Gastrocnemius medialis (tissue), 4 donors: ENCODE measurements around the gene MECP2.

Experiments used
- POLR2A ChIP-seq, 2 donors: fragments of 450-650 bp; IDR thresholded peaks; one replicate each; pipeline ENCODE4 v1.6.1; 2017; ENCODE audit warnings: antibody characterized with exemption in 2 of 2, mild to moderate bottlenecking in 2 of 2, moderate library complexity in 2 of 2
- TF ChIP-seq, protein P1 (sequence below), 5 experiments: fragments of 450-650 bp in 3 of 5; fragments of 200-600 bp in 2 of 5; sonication (generic) in 2 of 5; IDR thresholded peaks in 4 of 5; conservative IDR thresholded peaks in 1 of 5; 1 replicate in 4 of 5; 2 replicates in 1 of 5; pipeline ENCODE4 v1.5.1; 2016 to 2019; ENCODE audit warnings: antibody characterized with exemption in 5 of 5, mild to moderate bottlenecking in 3 of 5, moderate library complexity in 3 of 5

DNA sequence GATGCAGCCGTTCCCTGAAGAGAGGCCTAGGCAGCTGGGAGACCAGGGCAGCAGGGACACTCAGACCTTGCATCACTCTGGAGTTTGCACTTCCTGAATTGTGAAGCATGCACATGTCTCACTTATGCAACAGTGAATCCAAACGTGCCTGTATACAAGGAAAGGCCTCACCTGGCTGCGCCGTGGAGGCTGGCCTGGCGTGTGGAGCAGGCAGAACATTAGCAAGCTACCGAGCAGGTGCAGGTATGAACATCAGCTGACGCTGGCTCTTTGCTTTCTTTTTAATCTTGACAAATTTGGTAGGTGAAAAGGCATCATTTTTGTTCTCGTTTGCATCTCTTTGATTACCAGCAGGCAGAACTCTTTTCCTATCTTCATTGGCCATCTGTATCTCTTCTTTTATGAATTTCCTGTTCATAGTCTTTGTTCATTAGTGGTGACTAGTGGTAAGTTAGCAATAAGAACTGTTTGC, 40.7 kb downstream of the MECP2 start:
- TF ChIP-seq, protein P1, sequence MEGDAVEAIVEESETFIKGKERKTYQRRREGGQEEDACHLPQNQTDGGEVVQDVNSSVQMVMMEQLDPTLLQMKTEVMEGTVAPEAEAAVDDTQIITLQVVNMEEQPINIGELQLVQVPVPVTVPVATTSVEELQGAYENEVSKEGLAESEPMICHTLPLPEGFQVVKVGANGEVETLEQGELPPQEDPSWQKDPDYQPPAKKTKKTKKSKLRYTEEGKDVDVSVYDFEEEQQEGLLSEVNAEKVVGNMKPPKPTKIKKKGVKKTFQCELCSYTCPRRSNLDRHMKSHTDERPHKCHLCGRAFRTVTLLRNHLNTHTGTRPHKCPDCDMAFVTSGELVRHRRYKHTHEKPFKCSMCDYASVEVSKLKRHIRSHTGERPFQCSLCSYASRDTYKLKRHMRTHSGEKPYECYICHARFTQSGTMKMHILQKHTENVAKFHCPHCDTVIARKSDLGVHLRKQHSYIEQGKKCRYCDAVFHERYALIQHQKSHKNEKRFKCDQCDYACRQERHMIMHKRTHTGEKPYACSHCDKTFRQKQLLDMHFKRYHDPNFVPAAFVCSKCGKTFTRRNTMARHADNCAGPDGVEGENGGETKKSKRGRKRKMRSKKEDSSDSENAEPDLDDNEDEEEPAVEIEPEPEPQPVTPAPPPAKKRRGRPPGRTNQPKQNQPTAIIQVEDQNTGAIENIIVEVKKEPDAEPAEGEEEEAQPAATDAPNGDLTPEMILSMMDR (IDR thresholded peaks at IDR 0.05 in 4 of 5, conservative IDR thresholded peaks at IDR 0.05 in 1 of 5): no peak
- TF ChIP-seq POLR2A (IDR thresholded peaks at IDR 0.05): no peak
